ENCODE data around the gene PHLDB1.

DNA sequence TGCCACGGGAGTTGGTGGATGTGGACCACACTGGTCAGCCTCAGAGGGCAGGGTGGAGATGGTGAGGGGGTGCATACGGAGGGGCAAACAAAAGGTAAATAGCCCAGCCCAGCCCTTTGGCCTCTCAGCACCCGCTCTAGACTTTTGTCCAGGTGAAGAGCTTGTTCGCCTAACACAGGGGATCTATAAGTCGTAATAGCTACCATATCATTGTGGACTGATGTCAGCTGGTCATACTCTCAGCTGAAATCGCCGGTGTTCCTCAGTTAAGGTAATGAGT, 99.1 kb downstream of the PHLDB1 start:
- TF ChIP-seq, protein P1, sequence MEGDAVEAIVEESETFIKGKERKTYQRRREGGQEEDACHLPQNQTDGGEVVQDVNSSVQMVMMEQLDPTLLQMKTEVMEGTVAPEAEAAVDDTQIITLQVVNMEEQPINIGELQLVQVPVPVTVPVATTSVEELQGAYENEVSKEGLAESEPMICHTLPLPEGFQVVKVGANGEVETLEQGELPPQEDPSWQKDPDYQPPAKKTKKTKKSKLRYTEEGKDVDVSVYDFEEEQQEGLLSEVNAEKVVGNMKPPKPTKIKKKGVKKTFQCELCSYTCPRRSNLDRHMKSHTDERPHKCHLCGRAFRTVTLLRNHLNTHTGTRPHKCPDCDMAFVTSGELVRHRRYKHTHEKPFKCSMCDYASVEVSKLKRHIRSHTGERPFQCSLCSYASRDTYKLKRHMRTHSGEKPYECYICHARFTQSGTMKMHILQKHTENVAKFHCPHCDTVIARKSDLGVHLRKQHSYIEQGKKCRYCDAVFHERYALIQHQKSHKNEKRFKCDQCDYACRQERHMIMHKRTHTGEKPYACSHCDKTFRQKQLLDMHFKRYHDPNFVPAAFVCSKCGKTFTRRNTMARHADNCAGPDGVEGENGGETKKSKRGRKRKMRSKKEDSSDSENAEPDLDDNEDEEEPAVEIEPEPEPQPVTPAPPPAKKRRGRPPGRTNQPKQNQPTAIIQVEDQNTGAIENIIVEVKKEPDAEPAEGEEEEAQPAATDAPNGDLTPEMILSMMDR (IDR thresholded peaks at IDR 0.05) = no peak
- TF ChIP-seq EZH2phosphoT487 (IDR thresholded peaks at IDR 0.05) = no peak

All from neural progenitor cell (in vitro differentiated cells).